Keratinocyte (primary cell): ENCODE data around the gene TALDO1.

Experiments
- EZH2 ChIP-seq: IDR thresholded peaks from one replicate; pipeline ENCODE4 v1.6.1; 2012; ENCODE audit warnings: inconsistent platforms, mild to moderate bottlenecking, low read length, moderate library complexity
- TF ChIP-seq, protein P1 (sequence below), 3 experiments: IDR thresholded peaks in 1 of 3; conservative IDR thresholded peaks in 1 of 3; optimal IDR thresholded peaks in 1 of 3; 2 replicates in 2 of 3; 3 replicates in 1 of 3; pipeline versions ENCODE3 to v1.5.1; 2011; ENCODE audit warnings: low read length in 3 of 3, mild to moderate bottlenecking in 3 of 3, moderate library complexity in 2 of 3, control low read depth in 1 of 3, inconsistent platforms in 1 of 3; ENCODE audit not compliant: insufficient read depth in 2 of 3; ENCODE audit errors: extremely low read depth in 1 of 3

DNA sequence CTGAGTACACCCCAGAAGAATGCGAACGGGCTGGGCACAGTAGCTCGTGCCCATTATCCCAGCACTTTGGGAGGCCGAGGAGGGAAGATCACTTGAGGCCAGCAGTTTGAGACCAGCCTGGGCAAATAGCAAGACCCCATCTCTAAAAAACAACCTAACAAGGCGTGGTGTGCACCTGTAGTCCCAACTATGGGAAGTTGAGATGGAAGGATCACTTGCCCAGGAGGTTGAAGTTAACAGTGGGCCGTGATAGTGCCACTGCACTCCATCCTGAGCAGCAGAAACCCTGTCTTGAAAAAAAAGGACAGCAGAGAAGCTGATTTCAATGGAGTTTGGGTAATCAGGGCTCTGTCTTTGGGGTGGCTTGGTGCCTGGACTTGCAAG lies 65.8 kb downstream of the TALDO1 start:
- TF ChIP-seq, protein P1, sequence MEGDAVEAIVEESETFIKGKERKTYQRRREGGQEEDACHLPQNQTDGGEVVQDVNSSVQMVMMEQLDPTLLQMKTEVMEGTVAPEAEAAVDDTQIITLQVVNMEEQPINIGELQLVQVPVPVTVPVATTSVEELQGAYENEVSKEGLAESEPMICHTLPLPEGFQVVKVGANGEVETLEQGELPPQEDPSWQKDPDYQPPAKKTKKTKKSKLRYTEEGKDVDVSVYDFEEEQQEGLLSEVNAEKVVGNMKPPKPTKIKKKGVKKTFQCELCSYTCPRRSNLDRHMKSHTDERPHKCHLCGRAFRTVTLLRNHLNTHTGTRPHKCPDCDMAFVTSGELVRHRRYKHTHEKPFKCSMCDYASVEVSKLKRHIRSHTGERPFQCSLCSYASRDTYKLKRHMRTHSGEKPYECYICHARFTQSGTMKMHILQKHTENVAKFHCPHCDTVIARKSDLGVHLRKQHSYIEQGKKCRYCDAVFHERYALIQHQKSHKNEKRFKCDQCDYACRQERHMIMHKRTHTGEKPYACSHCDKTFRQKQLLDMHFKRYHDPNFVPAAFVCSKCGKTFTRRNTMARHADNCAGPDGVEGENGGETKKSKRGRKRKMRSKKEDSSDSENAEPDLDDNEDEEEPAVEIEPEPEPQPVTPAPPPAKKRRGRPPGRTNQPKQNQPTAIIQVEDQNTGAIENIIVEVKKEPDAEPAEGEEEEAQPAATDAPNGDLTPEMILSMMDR (optimal IDR thresholded peaks at IDR 0.05 in 1 of 3, IDR thresholded peaks at IDR 0.05 in 1 of 3, conservative IDR thresholded peaks at IDR 0.05 in 1 of 3; ENCODE audit: extremely low read depth in 1 of 3, insufficient read depth in 2 of 3, low read length in 3 of 3): no peak
- TF ChIP-seq EZH2: no peak
